SK-N-SH treated with all-trans-retinoic acid at 6 μM for 48 hours (cell line): ENCODE measurements around the gene HMCN2.
"Not testable (repeated sequence)": the region's sequence is repeated elsewhere in the genome, so short reads cannot be mapped to it uniquely, and the experiment has no call there.

Source experiments
- ATAC-seq: fragments of 200-7000 bp; cut with Tn5 transposase; 3 replicates; pipeline ENCODE4 v1.9.1; 2020; ENCODE audit warnings: mild to moderate bottlenecking, moderate library complexity
- CSDC2 ChIP-seq: fragments of 250-450 bp; sonication (Bioruptor Pico); IDR thresholded peaks from 2 replicates; pipeline ENCODE4 v1.5.0; 2020; ENCODE audit warnings: mild to moderate bottlenecking, moderate library complexity
- CSRNP3 ChIP-seq: fragments of 250-450 bp; sonication (Bioruptor Pico); IDR thresholded peaks from 2 replicates; pipeline ENCODE4 v1.5.1; 2021; ENCODE audit warnings: mild to moderate bottlenecking, moderate library complexity
- ESRRG ChIP-seq: fragments of 250-450 bp; sonication (Bioruptor Pico); IDR thresholded peaks from 2 replicates; pipeline ENCODE4 v1.6.1; 2021; ENCODE audit warnings: mild to moderate bottlenecking
- GLIS3 ChIP-seq: fragments of 250-450 bp; sonication (Bioruptor Pico); IDR thresholded peaks from 2 replicates; pipeline ENCODE4 v1.5.0; 2020; ENCODE audit warnings: mild to moderate bottlenecking, moderate library complexity
- ISL1 ChIP-seq: fragments of 250-450 bp; sonication (Bioruptor Pico); IDR thresholded peaks from 2 replicates; pipeline ENCODE4 v2.1.2; 2022; ENCODE audit warnings: mild to moderate bottlenecking, moderate library complexity
- OSR1 ChIP-seq: fragments of 250-450 bp; sonication (Bioruptor Pico); IDR thresholded peaks from 2 replicates; pipeline ENCODE4 v1.8.0; 2022; ENCODE audit warnings: moderate library complexity, mild to moderate bottlenecking, inconsistent platforms
- PPARA ChIP-seq: fragments of 250-450 bp; sonication (Bioruptor Pico); IDR thresholded peaks from 2 replicates; pipeline ENCODE4 v1.5.0; 2020; ENCODE audit warnings: mild to moderate bottlenecking, borderline replicate concordance
- RARB ChIP-seq: fragments of 250-450 bp; sonication (Bioruptor Pico); IDR thresholded peaks from 2 replicates; pipeline ENCODE4 v1.8.0; 2021; ENCODE audit warnings: mild to moderate bottlenecking, moderate library complexity
- SNAI2 ChIP-seq: fragments of 250-450 bp; sonication (Bioruptor Pico); IDR thresholded peaks from 2 replicates; pipeline ENCODE4 v1.5.0; 2020; ENCODE audit warnings: mild to moderate bottlenecking, moderate library complexity
- TOX ChIP-seq: fragments of 250-450 bp; sonication (Bioruptor Pico); IDR thresholded peaks from 2 replicates; pipeline ENCODE4 v1.8.0; 2021; ENCODE audit warnings: mild to moderate bottlenecking, moderate library complexity, borderline replicate concordance
- TSHZ2 ChIP-seq: fragments of 250-450 bp; sonication (Bioruptor Pico); IDR thresholded peaks from 2 replicates; pipeline ENCODE4 v1.5.0; 2020; ENCODE audit warnings: mild to moderate bottlenecking, moderate library complexity
- ZC3H10 ChIP-seq: fragments of 250-450 bp; sonication (Bioruptor Pico); IDR thresholded peaks from 2 replicates; pipeline ENCODE4 v1.5.1; 2021; ENCODE audit warnings: mild to moderate bottlenecking, moderate library complexity
- ZFP30 ChIP-seq: fragments of 450-650 bp; formaldehyde crosslinking; IDR thresholded peaks from 2 replicates; pipeline ENCODE4 v1.5.0; 2022; ENCODE audit warnings: mild to moderate bottlenecking, moderate library complexity
- TF ChIP-seq, protein P1 (sequence below): fragments of 250-450 bp; sonication (Bioruptor Pico); IDR thresholded peaks from 2 replicates; pipeline ENCODE4 v1.5.1; 2020; ENCODE audit warnings: low read depth, mild to moderate bottlenecking, moderate library complexity
- TF ChIP-seq, protein P2 (sequence below): fragments of 250-450 bp; sonication (Bioruptor Pico); IDR thresholded peaks from 2 replicates; pipeline ENCODE4 v1.8.0; 2020; ENCODE audit warnings: mild to moderate bottlenecking, moderate library complexity, borderline replicate concordance

Gene HMCN2

GRCh38 chr9:130275156-130275555 lies 9.6 kb downstream of the HMCN2 start (continued):
- no peak for TF ChIP-seq PPARA (CRISPR knock-in tag)

GRCh38 chr9:130276121-130276520 lies 10.6 kb downstream of the HMCN2 start:
- no peak; the same call in 2 of the 3 replicates for ATAC-seq
- TF ChIP-seq, protein P1, sequence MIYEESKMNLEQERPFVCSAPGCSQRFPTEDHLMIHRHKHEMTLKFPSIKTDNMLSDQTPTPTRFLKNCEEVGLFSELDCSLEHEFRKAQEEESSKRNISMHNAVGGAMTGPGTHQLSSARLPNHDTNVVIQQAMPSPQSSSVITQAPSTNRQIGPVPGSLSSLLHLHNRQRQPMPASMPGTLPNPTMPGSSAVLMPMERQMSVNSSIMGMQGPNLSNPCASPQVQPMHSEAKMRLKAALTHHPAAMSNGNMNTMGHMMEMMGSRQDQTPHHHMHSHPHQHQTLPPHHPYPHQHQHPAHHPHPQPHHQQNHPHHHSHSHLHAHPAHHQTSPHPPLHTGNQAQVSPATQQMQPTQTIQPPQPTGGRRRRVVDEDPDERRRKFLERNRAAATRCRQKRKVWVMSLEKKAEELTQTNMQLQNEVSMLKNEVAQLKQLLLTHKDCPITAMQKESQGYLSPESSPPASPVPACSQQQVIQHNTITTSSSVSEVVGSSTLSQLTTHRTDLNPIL (CRISPR knock-in tag), result no peak
- TF ChIP-seq TOX (CRISPR knock-in tag) (no peak), TSHZ2 (no peak), ESRRG (CRISPR knock-in tag) (no peak), CSRNP3 (no peak)

- no peak for ATAC-seq
- TF ChIP-seq CSDC2 (no peak), GLIS3 (no peak), OSR1 (no peak), ESRRG (CRISPR knock-in tag) (no peak), ZC3H10 (CRISPR knock-in tag) (no peak), RARB (CRISPR knock-in tag) (no peak), ZFP30 (CRISPR knock-in tag) (no peak), PPARA (CRISPR knock-in tag) (no peak), TOX (CRISPR knock-in tag) (no peak), ISL1 (no peak), TSHZ2 (no peak), SNAI2 (CRISPR knock-in tag) (no peak)
- TF ChIP-seq, protein P2, sequence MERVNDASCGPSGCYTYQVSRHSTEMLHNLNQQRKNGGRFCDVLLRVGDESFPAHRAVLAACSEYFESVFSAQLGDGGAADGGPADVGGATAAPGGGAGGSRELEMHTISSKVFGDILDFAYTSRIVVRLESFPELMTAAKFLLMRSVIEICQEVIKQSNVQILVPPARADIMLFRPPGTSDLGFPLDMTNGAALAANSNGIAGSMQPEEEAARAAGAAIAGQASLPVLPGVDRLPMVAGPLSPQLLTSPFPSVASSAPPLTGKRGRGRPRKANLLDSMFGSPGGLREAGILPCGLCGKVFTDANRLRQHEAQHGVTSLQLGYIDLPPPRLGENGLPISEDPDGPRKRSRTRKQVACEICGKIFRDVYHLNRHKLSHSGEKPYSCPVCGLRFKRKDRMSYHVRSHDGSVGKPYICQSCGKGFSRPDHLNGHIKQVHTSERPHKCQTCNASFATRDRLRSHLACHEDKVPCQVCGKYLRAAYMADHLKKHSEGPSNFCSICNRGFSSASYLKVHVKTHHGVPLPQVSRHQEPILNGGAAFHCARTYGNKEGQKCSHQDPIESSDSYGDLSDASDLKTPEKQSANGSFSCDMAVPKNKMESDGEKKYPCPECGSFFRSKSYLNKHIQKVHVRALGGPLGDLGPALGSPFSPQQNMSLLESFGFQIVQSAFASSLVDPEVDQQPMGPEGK, result no peak
- TF ChIP-seq, protein P1 (CRISPR knock-in tag), result no peak
These were observed 11.4 kb downstream of the HMCN2 start for GRCh38 chr9:130276955-130277354.

DNA sequence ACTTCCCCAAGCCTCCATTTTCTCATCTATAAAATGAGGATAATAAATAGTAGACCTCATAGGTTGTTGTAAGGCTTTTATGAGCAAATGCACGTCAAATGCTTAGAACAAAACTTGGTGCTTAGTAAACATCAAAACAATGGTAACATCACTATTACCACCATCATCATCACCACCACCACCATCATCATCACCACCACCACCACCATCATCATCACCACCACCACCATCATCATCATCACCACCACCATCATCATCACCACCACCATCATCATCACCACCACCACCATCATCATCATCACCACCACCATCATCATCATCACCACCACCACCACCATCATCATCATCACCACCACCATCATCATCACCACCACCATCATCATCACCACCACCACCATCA lies 12.0 kb downstream of the HMCN2 start:
- not testable (repeated sequence) for ATAC-seq
